ENCODE measurements around the gene R3HDM2. TPM values are rescaled to one million over a fixed set of nuclear protein-coding genes. Genes with fewer than 3 reads are reported as not detected.
A peak's percentile ranks its signal among the peaks of the same experiment; 100 is the strongest.

R3HDM2 gene
- total RNA-seq, 2 donors from 2014 or later, result 101 to 115 TPM

DNA sequence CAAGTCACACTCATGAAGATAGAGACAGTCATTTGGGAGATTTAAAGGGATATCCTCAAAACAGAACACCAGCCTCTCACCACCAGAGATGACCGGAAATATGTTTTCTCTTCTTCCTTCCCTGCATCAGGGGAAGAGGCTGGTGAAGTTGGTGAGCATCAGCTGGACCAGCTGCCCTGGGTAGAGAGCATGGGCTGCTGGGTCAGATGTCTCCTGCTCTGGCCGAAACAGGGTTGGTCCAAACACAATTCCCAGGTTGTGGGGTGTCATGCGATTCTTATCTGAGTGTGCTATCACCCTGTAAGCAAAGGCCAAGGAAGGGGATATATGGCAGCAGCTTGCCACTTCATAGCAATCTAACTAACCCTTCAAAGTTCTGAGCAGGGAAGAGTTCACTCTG lies 41.5 kb upstream of the R3HDM2 start:
- no peak overlapping the region for H3K27ac Mint-ChIP-seq
- H3K4me1 Mint-ChIP-seq, result peaks cover 47% of the 10 kb centered on the region
- no peaks in the 10 kb centered on the region for H3K9me3 ChIP-seq (ENCODE audit: control insufficient read depth, low read length, poor library complexity, severe bottlenecking)
- no peaks in the 10 kb centered on the region for H3K27me3 Mint-ChIP-seq
- no peak overlapping the region for H3K4me3 Mint-ChIP-seq
- peaks cover 19% of the 10 kb centered on the region for H3K36me3 Mint-ChIP-seq (ENCODE audit: low read depth)
- DNase-seq (no peak), ATAC-seq (no peak)

DNA sequence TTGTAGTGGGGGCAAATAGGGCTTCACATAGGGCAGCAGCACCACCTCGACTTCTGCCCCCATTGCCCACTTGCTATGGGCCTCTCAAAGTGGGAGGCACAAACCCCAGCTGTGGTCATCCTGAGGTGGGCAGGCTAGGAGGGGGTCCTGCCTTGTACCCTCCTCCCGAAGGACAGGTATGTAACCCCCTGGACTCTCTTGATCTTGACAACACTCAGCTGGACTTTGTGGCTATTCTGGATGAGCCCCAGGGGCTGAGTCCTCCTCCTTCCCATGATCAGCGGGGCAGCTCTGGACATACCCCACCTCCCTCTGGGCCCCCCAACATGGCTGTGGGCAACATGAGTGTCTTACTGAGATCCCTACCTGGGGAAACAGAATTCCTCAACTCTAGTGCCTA lies 40.8 kb upstream of the R3HDM2 start:
- H3K27me3 Mint-ChIP-seq, result no peaks in the 10 kb centered on the region
- peaks cover 43% of the 10 kb centered on the region for H3K4me1 Mint-ChIP-seq
- peak overlapping the region; percentile 43 for H3K27ac Mint-ChIP-seq
- H3K9me3 ChIP-seq (ENCODE audit: control insufficient read depth, low read length, poor library complexity, severe bottlenecking), result no peaks in the 10 kb centered on the region
- ATAC-seq (no peak), DNase-seq (no peak)
- peaks cover 17% of the 10 kb centered on the region for H3K36me3 Mint-ChIP-seq (ENCODE audit: low read depth)
- H3K4me3 Mint-ChIP-seq, result no peak overlapping the region

DNA sequence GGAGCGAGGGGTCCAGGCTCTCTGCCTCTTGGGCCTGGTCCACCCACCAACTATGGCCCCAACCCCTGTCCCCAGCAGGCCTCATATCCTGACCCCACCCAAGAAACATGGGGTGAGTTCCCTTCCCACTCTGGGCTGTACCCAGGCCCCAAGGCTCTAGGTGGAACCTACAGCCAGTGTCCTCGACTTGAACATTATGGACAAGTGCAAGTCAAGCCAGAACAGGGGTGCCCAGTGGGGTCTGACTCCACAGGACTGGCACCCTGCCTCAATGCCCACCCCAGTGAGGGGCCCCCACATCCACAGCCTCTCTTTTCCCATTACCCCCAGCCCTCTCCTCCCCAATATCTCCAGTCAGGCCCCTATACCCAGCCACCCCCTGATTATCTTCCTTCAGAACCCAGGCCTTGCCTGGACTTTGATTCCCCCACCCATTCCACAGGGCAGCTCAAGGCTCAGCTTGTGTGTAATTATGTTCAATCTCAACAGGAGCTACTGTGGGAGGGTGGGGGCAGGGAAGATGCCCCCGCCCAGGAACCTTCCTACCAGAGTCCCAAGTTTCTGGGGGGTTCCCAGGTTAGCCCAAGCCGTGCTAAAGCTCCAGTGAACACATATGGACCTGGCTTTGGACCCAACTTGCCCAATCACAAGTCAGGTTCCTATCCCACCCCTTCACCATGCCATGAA lies 40.3 kb upstream of the R3HDM2 start:
- Mint-ChIP-seq H3K36me3 (ENCODE audit: low read depth) (peaks cover 17% of the 10 kb centered on the region), H3K27me3 (no peaks in the 10 kb centered on the region), H3K4me1 (peaks cover 37% of the 10 kb centered on the region), H3K27ac (peak overlapping the region; percentile 43), H3K4me3 (peak overlapping the region; percentile 41)
- no peak for DNase-seq
- H3K9me3 ChIP-seq (ENCODE audit: control insufficient read depth, low read length, poor library complexity, severe bottlenecking), result no peaks in the 10 kb centered on the region
- no peak for ATAC-seq

DNA sequence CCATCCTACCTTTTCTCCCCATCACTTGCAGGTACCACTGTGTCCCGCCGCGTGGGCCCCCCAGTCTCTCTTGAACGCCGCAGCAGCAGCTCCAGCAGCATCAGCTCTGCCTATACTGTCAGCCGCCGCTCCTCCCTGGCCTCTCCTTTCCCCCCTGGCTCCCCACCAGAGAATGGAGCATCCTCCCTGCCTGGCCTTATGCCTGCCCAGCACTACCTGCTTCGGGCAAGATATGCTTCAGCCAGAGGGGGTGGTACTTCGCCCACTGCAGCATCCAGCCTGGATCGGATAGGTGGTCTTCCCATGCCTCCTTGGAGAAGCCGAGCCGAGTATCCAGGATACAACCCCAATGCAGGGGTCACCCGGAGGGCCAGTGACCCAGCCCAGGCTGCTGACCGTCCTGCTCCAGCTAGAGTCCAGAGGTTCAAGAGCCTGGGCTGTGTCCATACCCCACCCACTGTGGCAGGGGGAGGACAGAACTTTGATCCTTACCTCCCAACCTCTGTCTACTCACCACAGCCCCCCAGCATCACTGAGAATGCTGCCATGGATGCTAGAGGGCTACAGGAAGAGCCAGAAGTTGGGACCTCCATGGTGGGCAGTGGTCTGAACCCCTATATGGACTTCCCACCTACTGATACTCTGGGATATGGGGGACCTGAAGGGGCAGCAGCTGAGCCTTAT lies 39.6 kb upstream of the R3HDM2 start:
- Mint-ChIP-seq H3K36me3 (ENCODE audit: low read depth) (peaks cover 17% of the 10 kb centered on the region), H3K4me3 (peak overlapping the region; percentile 55), H3K4me1 (peaks cover 42% of the 10 kb centered on the region), H3K27me3 (no peaks in the 10 kb centered on the region), H3K27ac (no peak overlapping the region)
- no peak for ATAC-seq
- no peak for DNase-seq
- H3K9me3 ChIP-seq (ENCODE audit: control insufficient read depth, low read length, poor library complexity, severe bottlenecking), result no peaks in the 10 kb centered on the region

DNA sequence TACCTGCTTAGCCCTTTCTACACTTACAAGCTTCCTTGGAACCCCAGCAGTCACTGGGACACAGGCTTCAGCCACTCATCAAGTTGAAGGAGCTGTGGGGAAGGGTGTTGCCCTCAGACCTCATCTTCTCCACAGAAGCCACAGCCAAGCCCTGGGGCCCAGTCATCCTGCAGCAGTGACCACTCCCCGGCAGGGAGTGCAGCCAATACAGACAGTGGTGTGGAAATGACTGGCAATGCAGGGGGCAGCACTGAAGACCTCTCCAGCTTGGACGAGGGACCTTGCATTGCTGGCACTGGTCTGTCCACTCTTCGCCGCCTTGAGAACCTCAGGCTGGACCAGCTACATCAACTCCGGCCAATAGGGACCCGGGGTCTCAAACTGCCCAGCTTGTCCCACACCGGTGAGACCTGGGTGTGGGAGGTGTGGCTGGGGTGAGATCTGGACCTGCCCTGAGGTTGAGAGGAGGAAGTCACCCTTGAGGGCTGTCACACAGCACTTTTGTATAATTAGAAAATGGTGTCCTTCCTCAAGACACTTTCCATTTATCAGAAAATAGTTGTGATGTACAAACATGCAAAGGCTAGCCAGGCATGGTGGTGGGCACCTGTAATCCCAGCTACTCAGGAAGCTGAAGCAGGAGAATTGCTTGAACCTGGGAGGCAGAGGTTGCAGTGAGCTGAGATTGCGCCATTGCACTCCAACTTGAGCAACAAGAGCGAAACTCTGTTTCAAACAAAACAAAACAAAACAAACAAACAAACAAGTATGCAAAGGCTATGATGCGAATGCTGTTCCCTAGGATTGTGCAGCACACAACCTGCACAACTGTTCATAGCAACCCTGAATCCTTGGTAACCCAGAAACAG lies 38.7 kb upstream of the R3HDM2 start:
- H3K4me1 Mint-ChIP-seq, result peaks cover 42% of the 10 kb centered on the region
- no peaks in the 10 kb centered on the region for H3K27me3 Mint-ChIP-seq
- H3K36me3 Mint-ChIP-seq (ENCODE audit: low read depth), result peaks cover 14% of the 10 kb centered on the region
- no peak overlapping the region for H3K4me3 Mint-ChIP-seq
- H3K27ac Mint-ChIP-seq, result peak overlapping the region; percentile 79
- ATAC-seq, result no peak
- DNase-seq, result no peak
- H3K9me3 ChIP-seq (ENCODE audit: control insufficient read depth, low read length, poor library complexity, severe bottlenecking), result no peaks in the 10 kb centered on the region

DNA sequence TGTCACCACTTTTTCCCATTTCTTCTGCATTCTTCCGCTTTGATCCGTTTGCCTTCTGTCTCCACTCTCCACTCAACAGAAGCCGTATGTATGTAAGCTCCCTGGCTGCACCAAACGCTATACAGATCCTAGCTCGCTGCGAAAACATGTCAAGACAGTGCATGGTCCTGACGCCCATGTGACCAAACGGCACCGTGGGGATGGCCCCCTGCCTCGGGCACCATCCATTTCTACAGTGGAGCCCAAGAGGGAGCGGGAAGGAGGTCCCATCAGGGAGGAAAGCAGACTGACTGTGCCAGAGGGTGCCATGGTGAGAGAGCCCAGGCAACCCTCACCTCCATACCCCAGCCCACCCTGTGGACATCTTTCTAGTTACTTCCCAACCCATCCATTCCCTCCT lies 37.1 kb upstream of the R3HDM2 start:
- no peak for ATAC-seq
- Mint-ChIP-seq H3K4me3 (peak overlapping the region; percentile 68), H3K27me3 (no peaks in the 10 kb centered on the region), H3K27ac (peak overlapping the region; percentile 79), H3K36me3 (ENCODE audit: low read depth) (peaks cover 3% of the 10 kb centered on the region), H3K4me1 (peaks cover 37% of the 10 kb centered on the region)
- H3K9me3 ChIP-seq (ENCODE audit: control insufficient read depth, low read length, poor library complexity, severe bottlenecking), result no peaks in the 10 kb centered on the region
- DNase-seq, result no peak

DNA sequence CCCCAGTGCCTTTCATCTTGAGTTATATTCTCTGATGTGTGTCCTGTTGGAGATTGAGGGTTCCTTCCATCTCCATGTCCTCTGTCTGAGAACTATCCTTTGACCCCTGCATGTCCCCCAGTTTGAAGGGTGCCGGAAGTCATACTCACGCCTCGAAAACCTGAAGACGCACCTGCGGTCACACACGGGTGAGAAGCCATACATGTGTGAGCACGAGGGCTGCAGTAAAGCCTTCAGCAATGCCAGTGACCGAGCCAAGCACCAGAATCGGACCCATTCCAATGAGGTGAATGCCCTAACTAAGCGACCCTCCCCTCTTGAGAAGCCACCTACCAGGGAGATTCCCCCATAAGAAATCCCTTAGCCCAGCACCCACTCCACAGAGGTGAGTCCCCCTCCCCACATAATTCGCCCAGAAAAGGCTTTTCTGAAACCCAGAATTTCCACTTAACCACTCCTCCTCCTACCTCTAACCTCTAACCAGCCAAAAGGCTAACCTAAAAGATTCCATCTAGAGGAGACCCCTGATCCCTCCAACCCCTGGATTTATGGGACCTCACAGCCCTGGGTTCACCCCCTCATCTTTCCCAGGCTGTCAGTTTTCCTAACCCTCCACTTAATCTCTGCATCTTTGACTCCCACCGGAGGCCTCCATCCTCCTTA lies 36.5 kb upstream of the R3HDM2 start:
- Mint-ChIP-seq H3K4me1 (peaks cover 38% of the 10 kb centered on the region), H3K27ac (peak overlapping the region; percentile 79), H3K4me3 (no peak overlapping the region), H3K27me3 (peaks cover 5% of the 10 kb centered on the region), H3K36me3 (ENCODE audit: low read depth) (peaks cover 5% of the 10 kb centered on the region)
- no peak for ATAC-seq
- no peak for DNase-seq
- no peaks in the 10 kb centered on the region for H3K9me3 ChIP-seq (ENCODE audit: control insufficient read depth, low read length, poor library complexity, severe bottlenecking)

DNA sequence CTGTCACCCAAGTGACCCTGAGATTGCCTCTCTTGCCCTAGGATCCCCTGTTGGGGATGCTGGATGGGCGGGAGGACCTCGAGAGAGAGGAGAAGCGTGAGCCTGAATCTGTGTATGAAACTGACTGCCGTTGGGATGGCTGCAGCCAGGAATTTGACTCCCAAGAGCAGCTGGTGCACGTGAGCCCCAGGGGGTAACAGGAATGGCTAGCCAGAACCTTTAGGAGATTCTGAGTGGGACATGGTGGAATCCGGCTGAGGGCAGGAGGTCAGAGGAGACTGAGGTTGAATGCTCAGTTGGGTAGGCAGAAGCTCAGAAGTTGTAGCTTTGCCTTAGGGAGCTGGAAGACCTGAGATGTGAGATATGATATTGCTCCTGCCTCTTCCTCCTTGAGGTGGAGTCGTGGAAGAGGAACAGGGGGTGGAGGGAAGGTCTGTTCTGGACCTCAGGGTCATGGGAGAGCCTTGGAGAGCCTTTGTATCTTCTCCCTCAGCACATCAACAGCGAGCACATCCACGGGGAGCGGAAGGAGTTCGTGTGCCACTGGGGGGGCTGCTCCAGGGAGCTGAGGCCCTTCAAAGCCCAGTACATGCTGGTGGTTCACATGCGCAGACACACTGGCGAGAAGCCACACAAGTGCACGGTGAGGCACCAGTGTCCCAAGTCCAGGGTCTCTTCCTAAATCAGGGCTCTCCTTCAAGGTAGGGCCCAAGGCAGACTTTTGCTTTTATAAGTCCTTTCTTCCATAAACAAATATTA lies 35.1 kb upstream of the R3HDM2 start:
- no peaks in the 10 kb centered on the region for H3K9me3 ChIP-seq (ENCODE audit: control insufficient read depth, low read length, poor library complexity, severe bottlenecking)
- Mint-ChIP-seq H3K4me1 (peaks cover 39% of the 10 kb centered on the region), H3K4me3 (peak overlapping the region; percentile 64), H3K36me3 (ENCODE audit: low read depth) (peaks cover 5% of the 10 kb centered on the region), H3K27me3 (peaks cover 10% of the 10 kb centered on the region), H3K27ac (peak overlapping the region; percentile 79)
- ATAC-seq (no peak), DNase-seq (no peak)

DNA sequence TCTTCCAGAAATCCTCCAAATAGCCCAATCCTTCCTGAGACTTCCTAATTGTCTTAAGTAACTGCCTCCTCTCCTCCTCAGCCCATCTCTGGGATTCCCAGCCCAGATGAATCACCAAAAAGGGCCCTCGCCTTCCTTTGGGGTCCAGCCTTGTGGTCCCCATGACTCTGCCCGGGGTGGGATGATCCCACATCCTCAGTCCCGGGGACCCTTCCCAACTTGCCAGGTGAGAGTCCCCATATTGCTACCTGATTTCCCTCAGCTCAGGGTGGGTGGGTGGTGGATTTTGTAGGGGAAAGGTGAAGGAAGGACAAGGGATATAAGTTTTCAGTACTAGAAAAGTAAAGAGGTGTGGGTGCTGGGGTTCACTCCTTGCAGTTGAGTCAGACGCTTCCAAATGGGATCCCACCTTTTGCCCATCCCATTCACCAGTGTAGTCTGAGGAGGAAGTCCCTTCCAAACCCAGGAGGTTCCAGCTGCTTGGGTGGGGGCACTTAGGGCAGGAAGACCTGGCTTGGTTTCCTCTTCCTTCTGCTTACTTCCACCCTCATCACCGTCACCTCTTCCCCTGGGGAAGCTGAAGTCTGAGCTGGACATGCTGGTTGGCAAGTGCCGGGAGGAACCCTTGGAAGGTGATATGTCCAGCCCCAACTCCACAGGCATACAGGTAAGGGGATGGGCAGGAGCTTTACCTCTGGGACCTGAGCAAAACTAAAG lies 34.3 kb upstream of the R3HDM2 start:
- H3K27me3 Mint-ChIP-seq, result peaks cover 14% of the 10 kb centered on the region

DNA sequence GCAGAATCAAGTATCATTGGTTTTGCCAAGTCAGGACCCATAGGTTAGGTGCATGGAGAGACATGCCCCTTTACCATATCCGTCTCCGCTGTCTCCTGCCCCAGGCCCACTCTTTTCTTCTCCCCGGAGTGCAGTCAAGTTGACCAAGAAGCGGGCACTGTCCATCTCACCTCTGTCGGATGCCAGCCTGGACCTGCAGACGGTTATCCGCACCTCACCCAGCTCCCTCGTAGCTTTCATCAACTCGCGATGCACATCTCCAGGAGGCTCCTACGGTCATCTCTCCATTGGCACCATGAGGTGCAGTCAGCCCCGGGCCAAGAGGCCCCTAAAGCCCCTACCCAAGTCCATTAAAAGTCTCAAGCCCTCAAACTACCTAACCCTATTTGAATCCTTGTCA lies 33.7 kb upstream of the R3HDM2 start:
- H3K27me3 Mint-ChIP-seq, result peaks cover 15% of the 10 kb centered on the region
- H3K27ac Mint-ChIP-seq, result peak overlapping the region; percentile 79
- DNase-seq (no peak), ATAC-seq (no peak)
- H3K4me3 Mint-ChIP-seq, result no peak overlapping the region
- peaks cover 47% of the 10 kb centered on the region for H3K4me1 Mint-ChIP-seq
- no peaks in the 10 kb centered on the region for H3K9me3 ChIP-seq (ENCODE audit: control insufficient read depth, low read length, poor library complexity, severe bottlenecking)
- peaks cover 5% of the 10 kb centered on the region for H3K36me3 Mint-ChIP-seq (ENCODE audit: low read depth)

More for the DNA sequence above, 34.3 kb upstream of the R3HDM2 start:
- Mint-ChIP-seq H3K4me1 (peaks cover 43% of the 10 kb centered on the region), H3K27ac (peak overlapping the region; percentile 79), H3K4me3 (no peak overlapping the region), H3K36me3 (ENCODE audit: low read depth) (peaks cover 5% of the 10 kb centered on the region)
- no peak for DNase-seq
- H3K9me3 ChIP-seq (ENCODE audit: control insufficient read depth, low read length, poor library complexity, severe bottlenecking), result no peaks in the 10 kb centered on the region
- ATAC-seq, result no peak

DNA sequence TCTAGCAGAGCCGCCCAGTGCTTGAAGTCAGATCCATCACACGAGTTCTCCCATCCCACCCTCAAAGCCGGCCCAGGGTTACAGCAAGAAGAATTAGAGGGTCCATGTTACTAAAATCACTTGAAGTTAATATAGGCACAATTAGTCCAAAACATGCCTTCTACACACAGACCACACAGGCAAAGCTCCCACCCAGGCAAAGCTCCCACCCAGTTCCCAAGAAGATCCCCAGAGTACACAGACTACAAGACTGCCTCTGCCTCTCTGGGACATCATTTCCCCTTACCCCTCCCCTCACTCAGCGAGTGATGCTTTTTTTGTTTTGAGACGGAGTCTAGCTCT lies 32.0 kb upstream of the R3HDM2 start:
- peaks cover 53% of the 10 kb centered on the region for H3K4me1 Mint-ChIP-seq
- DNase-seq (no peak), ATAC-seq (no peak)
- peaks cover 2% of the 10 kb centered on the region for H3K36me3 Mint-ChIP-seq (ENCODE audit: low read depth)
- H3K27ac Mint-ChIP-seq, result peak overlapping the region; percentile 94
- H3K9me3 ChIP-seq (ENCODE audit: control insufficient read depth, low read length, poor library complexity, severe bottlenecking), result no peaks in the 10 kb centered on the region
- H3K27me3 Mint-ChIP-seq, result peaks cover 15% of the 10 kb centered on the region
- peak overlapping the region; percentile 99 for H3K4me3 Mint-ChIP-seq

Measured in T-helper 17 cell (primary cell).